GM12872 (cell line): ENCODE data around the gene PPP2R2D.

Source experiments
- TF ChIP-seq, protein P1 (sequence below): IDR thresholded peaks from 3 replicates; pipeline ENCODE4 v1.5.1; 2011; ENCODE audit warnings: low read depth, mild to moderate bottlenecking, low read length, moderate library complexity; ENCODE audit not compliant: insufficient read depth

PPP2R2D gene

DNA sequence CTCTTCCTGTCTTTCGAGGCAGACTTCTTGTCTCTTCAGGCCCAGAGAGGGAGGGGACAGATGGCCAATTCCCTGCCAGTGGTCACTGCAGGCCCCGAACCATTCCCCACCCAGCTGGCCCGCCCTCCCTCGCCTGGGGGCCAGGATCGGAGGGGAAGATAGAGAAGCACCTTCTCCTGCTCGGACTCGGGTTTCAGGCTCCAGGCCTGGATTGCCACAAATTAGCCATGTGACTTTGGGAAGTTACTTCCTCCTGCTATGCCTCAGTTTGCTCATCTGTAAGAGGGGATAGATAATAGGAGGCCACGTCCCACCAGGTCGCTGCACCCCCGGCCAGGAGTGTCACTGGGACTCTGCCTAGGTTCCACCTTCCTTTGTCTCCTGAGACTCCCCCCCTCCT is 24.8 kb upstream of the PPP2R2D start:
- TF ChIP-seq, protein P1, sequence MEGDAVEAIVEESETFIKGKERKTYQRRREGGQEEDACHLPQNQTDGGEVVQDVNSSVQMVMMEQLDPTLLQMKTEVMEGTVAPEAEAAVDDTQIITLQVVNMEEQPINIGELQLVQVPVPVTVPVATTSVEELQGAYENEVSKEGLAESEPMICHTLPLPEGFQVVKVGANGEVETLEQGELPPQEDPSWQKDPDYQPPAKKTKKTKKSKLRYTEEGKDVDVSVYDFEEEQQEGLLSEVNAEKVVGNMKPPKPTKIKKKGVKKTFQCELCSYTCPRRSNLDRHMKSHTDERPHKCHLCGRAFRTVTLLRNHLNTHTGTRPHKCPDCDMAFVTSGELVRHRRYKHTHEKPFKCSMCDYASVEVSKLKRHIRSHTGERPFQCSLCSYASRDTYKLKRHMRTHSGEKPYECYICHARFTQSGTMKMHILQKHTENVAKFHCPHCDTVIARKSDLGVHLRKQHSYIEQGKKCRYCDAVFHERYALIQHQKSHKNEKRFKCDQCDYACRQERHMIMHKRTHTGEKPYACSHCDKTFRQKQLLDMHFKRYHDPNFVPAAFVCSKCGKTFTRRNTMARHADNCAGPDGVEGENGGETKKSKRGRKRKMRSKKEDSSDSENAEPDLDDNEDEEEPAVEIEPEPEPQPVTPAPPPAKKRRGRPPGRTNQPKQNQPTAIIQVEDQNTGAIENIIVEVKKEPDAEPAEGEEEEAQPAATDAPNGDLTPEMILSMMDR: no peak

DNA sequence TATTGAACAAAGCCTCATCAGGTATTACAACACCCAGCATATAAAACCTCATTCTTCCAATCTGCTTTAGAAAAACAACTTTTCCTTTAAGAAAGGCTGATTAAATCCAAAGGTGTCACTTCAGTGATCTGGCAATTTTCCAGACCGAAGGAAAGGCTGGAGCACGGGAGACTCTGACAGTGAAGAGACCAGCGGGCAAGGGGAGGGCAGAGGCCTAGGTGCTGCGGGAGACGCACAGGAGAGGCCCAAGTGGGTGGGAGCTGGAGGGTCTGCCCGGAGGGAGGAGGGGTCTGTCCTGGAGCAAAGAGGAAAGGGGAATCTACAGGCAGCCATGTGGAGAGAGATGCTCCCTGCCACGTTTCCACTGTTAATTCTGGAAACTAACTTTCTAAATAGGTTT is 24.3 kb upstream of the PPP2R2D start:
- TF ChIP-seq, protein P1: no peak

DNA sequence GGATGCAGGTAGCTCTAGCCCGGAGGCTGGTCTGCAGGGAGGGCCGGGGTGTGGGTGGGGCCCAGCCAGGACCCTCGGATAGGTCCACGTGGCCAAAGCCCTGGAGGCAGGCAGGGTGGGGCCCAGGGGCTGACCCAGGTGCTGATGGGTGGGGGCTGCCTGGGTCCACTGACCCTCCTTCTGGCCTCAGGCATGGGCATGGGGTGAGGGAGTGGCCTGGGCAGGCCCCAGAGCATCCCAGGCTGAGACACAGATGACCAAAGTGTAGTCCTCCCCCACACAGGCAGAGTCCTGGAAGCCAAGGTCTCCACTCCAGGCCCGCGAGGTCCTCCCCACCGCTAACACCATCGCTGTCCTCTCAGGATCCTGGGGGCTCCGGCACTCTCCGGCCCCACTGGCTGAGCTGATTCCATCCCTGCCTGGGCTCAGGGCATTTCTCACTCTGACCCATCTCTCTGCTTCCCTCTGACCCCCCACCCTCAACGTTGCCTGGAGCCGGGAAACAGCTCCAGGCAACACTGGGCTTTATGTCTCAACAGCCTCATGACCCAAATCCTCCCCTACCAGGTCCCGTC is 20.7 kb upstream of the PPP2R2D start:
- TF ChIP-seq, protein P1: no peak

DNA sequence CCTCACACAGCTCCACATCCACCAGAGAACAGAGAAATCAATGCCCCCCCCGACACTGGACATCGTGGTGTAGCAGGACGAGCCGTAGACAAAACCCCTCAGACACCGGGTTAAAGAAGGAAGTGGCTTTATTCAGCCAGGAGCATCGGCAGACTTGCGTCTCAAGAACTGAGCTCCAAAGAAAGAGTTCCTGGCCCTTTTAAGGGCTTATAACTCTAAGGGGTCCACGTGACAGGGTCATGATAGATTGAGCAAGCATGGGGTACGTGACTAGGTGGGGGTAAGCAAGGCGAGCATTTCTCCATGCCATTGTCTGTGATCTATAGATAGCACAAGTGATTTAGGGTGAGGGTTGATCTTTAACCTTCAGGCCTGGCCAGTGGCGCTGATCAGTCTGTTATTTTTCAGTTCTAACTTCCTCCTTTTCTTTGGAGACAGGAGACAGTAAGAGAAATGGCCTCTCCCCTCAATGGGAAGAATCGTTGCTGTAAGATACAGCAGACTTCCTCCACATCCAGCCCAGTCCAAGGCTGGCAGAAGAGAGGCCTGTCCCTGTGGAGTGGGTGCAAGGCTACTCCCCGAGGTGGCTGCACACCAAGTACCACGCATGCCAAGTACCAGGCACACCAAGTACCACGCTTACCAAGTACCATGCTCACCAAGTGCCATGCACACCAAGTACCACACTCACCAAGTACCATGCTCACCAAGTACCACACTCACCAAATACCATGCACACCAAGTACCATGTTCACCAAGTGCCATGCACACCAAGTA is 19.5 kb upstream of the PPP2R2D start:
- TF ChIP-seq, protein P1: no peak

DNA sequence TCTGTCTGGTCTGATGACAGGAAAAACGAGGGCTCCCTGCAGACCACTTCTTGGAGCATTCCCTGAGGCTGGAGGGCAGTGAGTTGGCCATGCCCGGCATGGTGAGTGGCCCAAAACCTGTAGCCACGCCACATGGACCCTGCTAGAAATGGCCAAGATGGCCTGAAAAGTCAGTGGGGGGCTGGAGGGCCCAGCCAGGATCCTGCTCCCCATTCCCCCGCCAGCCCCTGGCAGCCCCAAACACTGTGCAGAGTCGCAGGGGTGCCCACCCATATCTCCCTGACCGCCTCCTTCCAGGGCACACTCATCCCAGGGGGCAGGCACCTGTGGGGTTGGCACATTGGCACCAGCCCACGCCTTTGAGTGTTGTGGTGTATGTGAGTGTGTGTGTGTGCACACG is 18.7 kb upstream of the PPP2R2D start:
- TF ChIP-seq, protein P1: no peak

DNA sequence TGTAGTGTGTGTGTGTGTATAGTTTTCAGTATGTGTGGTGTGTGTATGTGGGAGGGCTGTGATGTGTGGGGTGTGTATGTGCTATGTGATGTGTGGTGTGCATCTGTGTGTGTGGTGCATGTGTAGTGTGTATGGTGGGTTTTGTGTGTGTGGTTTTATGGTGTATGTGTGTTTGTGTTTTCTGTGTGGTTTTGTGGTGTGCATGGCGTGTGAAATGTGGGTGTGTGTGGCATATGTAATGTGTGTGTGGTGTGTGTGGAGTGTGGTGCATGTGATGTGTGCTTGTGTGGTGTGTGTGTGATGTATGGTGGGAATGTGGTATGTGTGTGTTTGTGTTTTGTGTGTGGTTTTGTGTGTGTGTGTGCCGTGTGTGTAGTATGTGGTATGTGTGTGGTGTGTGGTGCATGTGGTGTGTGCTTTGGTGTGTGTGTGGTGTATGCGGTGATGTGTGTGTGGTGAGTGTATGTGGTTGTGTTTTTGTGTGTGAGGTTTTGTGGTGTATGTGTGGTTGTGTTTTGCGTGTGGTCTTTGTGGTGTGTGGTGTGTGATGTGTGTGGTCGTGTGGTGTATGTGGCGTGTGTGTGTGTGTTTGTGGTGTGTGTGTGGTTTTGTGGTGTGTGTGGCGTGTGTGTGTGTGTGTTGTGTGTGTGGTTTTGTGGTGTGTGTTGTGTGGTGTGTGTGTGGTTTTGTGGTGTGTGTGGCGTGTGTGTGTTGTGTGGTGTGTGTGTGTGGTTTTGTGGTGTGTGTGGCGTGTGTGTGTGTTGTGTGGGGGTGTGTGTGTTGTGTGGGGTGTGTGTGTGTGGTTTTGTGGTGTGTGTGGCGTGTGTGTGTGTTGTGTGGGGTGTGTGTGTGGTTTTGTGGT is 18.0 kb upstream of the PPP2R2D start:
- TF ChIP-seq, protein P1: no peak
